ENCODE measurements around the gene FABP3.

DNA sequence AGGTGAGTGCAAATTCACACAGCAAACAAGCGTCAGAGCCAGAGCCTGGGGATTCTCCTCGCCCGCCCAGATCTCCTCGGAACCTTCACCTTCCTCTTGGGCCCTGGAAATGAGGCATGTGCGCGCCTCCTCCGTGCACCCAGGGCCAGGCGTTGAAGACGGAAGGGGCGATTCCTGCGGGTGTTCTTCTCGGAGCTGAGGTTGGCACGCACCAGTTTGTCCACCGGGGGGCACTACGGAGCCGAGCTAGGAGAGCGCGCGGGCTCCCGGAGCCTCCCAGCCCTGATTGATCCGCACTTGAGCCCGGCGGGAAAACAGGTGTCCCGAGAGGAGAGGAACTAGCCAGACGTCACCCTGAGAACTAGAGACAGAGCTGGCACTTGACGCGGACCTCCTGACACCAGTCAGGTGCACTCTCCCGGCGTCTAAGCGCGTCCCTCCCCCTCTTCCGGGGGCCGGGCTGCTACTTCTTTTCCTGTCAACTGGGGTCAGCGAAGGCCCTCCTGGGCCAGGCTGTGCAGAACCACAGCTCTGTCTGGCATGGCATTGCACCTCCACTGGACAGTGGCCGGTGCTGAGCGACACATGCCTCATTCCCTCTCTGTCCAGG is 21.8 kb upstream of the FABP3 start:
- TF ChIP-seq CTCF (conservative IDR thresholded peaks at IDR 0.05; ENCODE audit: low read depth, low read length), result peak; percentile 89
- no peak for TF ChIP-seq EZH2phosphoT487 (IDR thresholded peaks at IDR 0.05; ENCODE audit: borderline replicate concordance, low read length)

Measured in PC-3 (cell line).